Aorta (tissue), 5 donors: ENCODE data around the gene HMSD. TPM values are rescaled to one million over a fixed set of nuclear protein-coding genes. Genes with fewer than 3 reads are reported as not detected.
A peak's percentile ranks its signal among the peaks of the same experiment; 100 is the strongest.

Source experiments
- ATAC-seq: fragments of 200-7000 bp; cut with Tn5 transposase; one replicate; pipeline ENCODE4 v1.9.1; 2022; ENCODE audit warnings: moderate library complexity; ENCODE audit not compliant: low FRiP score
- DNase-seq, 2 donors: peaks; one replicate each; pipeline ENCODE4 v3.0.0-alpha.2; 2020
- H3K27ac ChIP-seq, 2 donors: one replicate each; pipeline ENCODE4 v1.5.1; 2013; ENCODE audit warnings: low read length in 2 of 2, mild to moderate bottlenecking in 2 of 2, moderate library complexity in 2 of 2, control low read depth in 1 of 2, inconsistent platforms in 1 of 2, low read depth in 1 of 2
- H3K27me3 ChIP-seq, 2 donors: one replicate each; pipeline ENCODE4 v1.6.1; 2013; ENCODE audit warnings: control low read depth in 1 of 2, low read length in 1 of 2, mild to moderate bottlenecking in 1 of 2, moderate library complexity in 1 of 2; ENCODE audit not compliant: insufficient read depth in 2 of 2, control insufficient read depth in 1 of 2
- H3K36me3 ChIP-seq, 2 donors: one replicate each; pipeline ENCODE4 v1.6.1; 2013; ENCODE audit warnings: control low read depth in 1 of 2, low read length in 1 of 2, mild to moderate bottlenecking in 1 of 2; ENCODE audit not compliant: insufficient read depth in 2 of 2, control insufficient read depth in 1 of 2
- H3K4me1 ChIP-seq, 2 donors: one replicate each; pipeline ENCODE4 v1.6.1; 2013; ENCODE audit warnings: low read length in 2 of 2, control low read depth in 1 of 2, mild to moderate bottlenecking in 1 of 2, moderate library complexity in 1 of 2; ENCODE audit not compliant: insufficient read depth in 2 of 2, control insufficient read depth in 1 of 2
- H3K4me3 ChIP-seq, 2 donors: one replicate each; pipeline ENCODE4 v1.5.1; 2013; ENCODE audit warnings: low read length in 2 of 2, control low read depth in 1 of 2, mild to moderate bottlenecking in 1 of 2
- H3K9me3 ChIP-seq: one replicate; pipeline ENCODE4 v1.6.1; 2013; ENCODE audit warnings: mild to moderate bottlenecking, low read length; ENCODE audit not compliant: control insufficient read depth
- WGBS, 2 donors: extraction: QIAGEN DNeasy Blood & Tissue Kit; methylation state at CpG; one replicate each; pipeline ENCODE4 v1.1.7; 2013; 5-methylcytosine and 5-hydroxymethylcytosine counted together
- intact Hi-C, 2 donors: fragments of 100-400 bp; cut with DNase I; formaldehyde crosslinking; loops; one replicate each; pipeline versions ENCODE4 v1.14.2 to v1.15.0; 2022
- long read RNA-seq, 2 donors: library from polyadenylated mRNA; unstranded; transcript quantifications; one replicate each; pipeline ENCODE4 v2.0.0, GENCODE V29; 2020 to 2021
- polyA plus RNA-seq, 2 donors: library from polyadenylated mRNA; stranded (reverse); fragments of 200-250 nt; gene quantifications; one replicate each; pipeline ENCODE4 v1.2.3, GENCODE V29; 2013
- total RNA-seq, 2 donors: library from RNA; stranded (reverse); fragmentation: NEBNext Ultra II Directional; extraction: Animal tissue kit (Norgen Biotek cat#: 25700); gene quantifications; one replicate each; pipeline ENCODE4 v1.2.1, GENCODE V29; 2021
- donor health status: healthy with polysubstance abuse.
- donor health status: Bipolar disorder and iron deficiency.
- donor health status: DM: no; HTN: no; CAD: no.
- donor health status: DM: no; HTN: no; CAD: no.
- donor health status: DM: yes; HTN: yes; CAD: no.

The HMSD gene, protein sequence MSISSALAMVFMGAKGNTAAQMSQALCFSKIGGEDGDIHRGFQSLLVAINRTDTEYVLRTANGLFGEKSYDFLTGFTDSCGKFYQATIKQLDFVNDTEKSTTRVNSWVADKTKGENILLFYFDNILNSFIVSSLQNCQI
- total RNA-seq (under 1 TPM; 0.16 to 0.60 TPM), polyA plus RNA-seq (under 1 TPM in 1 of 2 donors, not detected in 1; 0.25 TPM)
- long read RNA-seq, donor 1, partial matches to known transcripts, result 0 of 1 reads
- long read RNA-seq, donor 1, other reads (novel, unspliced or antisense), result 0 of 1 reads
- long read RNA-seq, donor 2, result 0 reads

DNA sequence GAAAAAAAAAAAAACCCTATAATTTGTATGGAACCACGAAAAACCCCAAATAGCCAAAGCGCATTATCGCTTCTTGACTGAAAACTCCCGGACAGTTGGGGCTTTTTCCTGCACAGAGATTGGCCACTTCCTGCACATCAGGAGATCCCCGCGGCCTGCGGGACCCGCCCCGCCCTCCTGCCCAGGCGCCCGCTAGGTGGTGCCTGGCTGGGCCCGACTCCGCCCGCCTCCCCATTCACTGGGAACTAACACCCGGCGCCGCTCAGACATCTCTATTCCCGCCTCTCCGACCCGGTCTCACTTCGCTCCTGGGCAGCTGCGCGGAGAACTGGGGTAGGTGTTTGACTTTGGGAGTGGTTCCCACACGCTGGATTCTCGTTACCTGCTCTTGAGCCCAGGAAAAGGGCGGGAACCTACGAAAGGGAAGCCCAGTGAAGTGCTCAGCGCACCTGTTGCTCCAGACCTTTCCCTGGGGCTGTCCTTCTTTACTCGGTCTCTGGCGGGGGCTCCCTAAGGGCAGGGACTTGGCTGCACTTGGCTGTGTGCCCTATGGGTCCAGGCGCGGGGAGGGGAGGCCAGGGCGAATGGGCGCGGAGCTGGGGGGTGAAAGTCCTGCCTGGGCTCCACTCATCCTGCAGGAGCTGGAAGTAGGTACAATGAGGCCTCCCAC lies at the start of gene HMSD:
HMSD (plus strand) TSS at position 234 of the 670 bp plus-strand sequence. CDS start 4,155 bp downstream, outside the sequence.
- H3K9me3 ChIP-seq, result no peaks in the 10 kb centered on the region
- no peaks in the 10 kb centered on the region for H3K36me3 ChIP-seq
- DNase-seq, result peak; percentile 67 to 87
- H3K27me3 ChIP-seq, result no peaks in the 10 kb centered on the region
- ATAC-seq, result peak; percentile 64
- no peaks in the 10 kb centered on the region for H3K4me1 ChIP-seq
- 3 to 5% methylated on average over 35 of the region's 35 CpGs for WGBS, 2 donors
- intact Hi-C loops, result no loop called here
- peak within 1 kb of the TSS in 1 of 2 donors; percentile 16 for H3K4me3 ChIP-seq
- H3K27ac ChIP-seq, result no peak within 1 kb of the TSS

DNA sequence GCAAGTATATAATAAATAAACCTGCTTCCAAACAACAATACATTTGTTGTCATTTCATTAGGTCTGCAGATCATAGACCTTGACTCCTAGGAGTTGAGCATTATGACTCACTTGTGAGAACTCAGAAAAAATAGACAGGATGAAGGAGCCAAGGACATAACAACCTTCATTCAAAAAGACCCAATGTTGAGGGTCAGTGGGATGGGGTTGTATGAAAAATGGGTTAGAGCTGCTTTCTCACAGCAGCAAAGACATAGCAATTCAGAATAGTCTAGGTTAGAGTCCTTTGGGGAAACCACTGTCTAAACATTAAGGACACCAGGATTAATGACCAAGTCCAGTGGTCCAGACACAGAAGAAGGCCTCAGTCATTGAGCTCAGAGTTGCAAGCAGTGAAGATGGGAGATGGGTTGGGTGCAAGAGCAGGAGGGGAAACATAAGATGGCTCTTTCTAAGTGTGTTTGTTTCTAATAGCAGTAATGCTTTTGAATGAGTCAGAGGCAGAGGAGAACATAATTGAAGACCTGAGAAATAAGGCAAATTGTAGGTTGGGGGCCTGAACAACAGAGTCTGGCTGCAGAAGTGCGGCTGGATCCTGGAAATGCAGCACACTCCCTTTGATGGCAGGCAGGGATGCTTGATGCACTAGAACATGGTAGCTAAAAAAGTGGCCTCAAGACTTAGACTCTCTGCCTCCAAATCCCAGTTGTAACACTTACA lies 45.1 kb upstream of the HMSD start:
- WGBS, 2 donors, result 89 to 90% methylated on average over 1 of the region's 1 CpG
- H3K27ac ChIP-seq, result no peak overlapping the region
- DNase-seq (no peak), ATAC-seq (no peak)
- peaks cover 2% of the 10 kb centered on the region for H3K9me3 ChIP-seq
- no peaks in the 10 kb centered on the region for H3K4me1 ChIP-seq
- intact Hi-C loops, result no loop called here
- H3K27me3 ChIP-seq, result peaks cover 0 to 4% of the 10 kb centered on the region in 2 donors
- no peaks in the 10 kb centered on the region for H3K36me3 ChIP-seq
- H3K4me3 ChIP-seq, result no peak overlapping the region

DNA sequence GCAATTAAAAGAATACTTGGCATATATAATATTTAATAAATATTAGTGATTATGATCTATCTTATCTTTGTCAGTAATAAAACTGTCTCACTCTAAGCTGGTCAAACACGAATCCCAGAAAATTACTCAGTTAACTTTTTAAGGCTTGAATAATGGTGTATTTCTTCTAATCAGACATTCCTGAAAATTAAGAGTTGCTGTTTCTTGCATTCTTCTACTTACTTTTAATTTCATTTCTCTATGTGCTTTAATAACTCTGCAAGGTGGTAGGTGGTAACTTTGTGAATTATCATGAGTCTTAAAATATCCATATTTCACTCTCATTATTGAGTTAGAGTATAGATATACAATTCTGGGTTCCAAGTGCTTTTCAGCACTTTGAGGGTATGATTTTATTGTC lies 44.4 kb upstream of the HMSD start:
- ATAC-seq, result no peak
- WGBS, 2 donors, result 40 to 61% methylated on average over 1 of the region's 1 CpG
- no peak overlapping the region for H3K27ac ChIP-seq
- no peaks in the 10 kb centered on the region for H3K36me3 ChIP-seq
- intact Hi-C loops, result no loop called here
- H3K27me3 ChIP-seq, result peaks cover 0 to 4% of the 10 kb centered on the region in 2 donors
- DNase-seq, result no peak
- H3K9me3 ChIP-seq, result peaks cover 2% of the 10 kb centered on the region
- no peak overlapping the region for H3K4me3 ChIP-seq
- no peaks in the 10 kb centered on the region for H3K4me1 ChIP-seq

DNA sequence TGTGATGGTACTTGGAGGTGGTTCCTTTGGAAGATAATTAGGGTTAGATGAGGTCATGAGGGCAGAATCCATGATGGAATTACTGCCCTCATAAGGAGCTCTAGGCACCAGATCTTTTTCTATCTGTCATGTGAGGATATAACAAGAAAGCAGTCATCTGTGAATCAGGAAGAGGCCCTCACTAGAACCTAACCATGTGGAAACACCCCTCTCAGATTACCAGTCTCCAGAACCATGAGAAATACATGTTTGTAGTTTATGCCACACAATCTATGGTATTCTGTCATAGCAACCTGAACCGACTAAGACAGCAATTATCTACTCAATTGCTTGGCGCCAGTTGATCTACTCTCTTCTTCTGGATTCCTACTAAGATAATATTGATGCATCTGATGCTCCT lies 43.7 kb upstream of the HMSD start:
- Histone ChIP-seq H3K4me3 (no peak overlapping the region), H3K4me1 (no peaks in the 10 kb centered on the region), H3K27ac (no peak overlapping the region), H3K36me3 (no peaks in the 10 kb centered on the region), H3K9me3 (peaks cover 2% of the 10 kb centered on the region), H3K27me3 (peaks cover 0 to 4% of the 10 kb centered on the region in 2 donors)
- intact Hi-C loops, result no loop called here
- 95 to 98% methylated on average over 2 of the region's 2 CpGs for WGBS, 2 donors
- ATAC-seq (no peak), DNase-seq (no peak)

DNA sequence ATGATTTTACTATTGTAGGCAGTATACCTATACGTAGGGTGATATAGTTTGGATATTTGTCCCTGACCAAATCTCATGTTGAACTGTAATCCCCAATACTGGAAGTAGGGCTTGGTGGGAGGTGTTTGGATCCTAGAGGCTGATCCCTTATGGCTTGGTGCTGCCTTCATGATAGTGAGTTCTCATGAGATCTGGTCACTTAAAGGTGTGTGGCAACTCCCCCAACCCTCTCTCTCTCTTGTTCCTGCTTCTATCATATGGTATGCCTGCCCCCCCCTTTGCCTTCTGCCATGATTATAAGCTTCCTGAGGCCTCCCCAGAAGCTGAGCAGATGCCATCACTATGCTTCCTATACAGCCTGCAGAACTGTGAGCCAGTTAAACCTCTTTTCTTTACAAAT lies 43.0 kb upstream of the HMSD start:
- no peak for ATAC-seq
- Histone ChIP-seq H3K4me3 (no peak overlapping the region), H3K36me3 (no peaks in the 10 kb centered on the region), H3K27me3 (peaks cover 0 to 4% of the 10 kb centered on the region in 2 donors), H3K27ac (no peak overlapping the region), H3K4me1 (no peaks in the 10 kb centered on the region), H3K9me3 (peaks cover 2% of the 10 kb centered on the region)
- WGBS, 2 donors, result 92 to 93% methylated on average over 1 of the region's 1 CpG
- intact Hi-C loops, result no loop called here
- DNase-seq, result no peak

DNA sequence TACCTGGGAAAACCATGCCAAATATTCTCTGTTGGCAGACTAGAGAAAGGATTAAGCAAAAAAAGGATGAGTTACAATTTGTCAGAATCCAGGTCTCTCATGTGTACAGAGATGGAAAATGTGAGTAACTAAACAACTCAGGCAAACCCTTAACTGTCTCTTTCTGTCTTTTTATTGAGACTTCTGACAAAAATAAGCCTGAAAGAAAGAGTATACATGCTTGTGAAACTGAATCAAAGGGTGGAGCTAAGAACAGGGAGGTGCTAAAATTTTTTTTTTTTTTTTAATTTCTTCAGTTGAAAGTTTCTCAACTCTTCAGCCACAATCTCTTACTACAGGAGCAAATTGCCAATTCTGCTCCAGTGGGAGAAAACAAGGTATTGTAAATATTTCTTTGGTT lies 41.4 kb upstream of the HMSD start, which contains the start of gene SERPINB10:
SERPINB10 (plus strand) TSS at position 295 of the 400 bp plus-strand sequence. CDS start 7,553 bp downstream, outside the sequence.
- ATAC-seq (no peak), DNase-seq (no peak)
- Histone ChIP-seq H3K36me3 (no peaks in the 10 kb centered on the region), H3K9me3 (peaks cover 2% of the 10 kb centered on the region), H3K27me3 (peaks cover 0 to 4% of the 10 kb centered on the region in 2 donors), H3K27ac (no peak within 1 kb of the TSS), H3K4me1 (no peaks in the 10 kb centered on the region), H3K4me3 (no peak within 1 kb of the TSS)
- intact Hi-C loops, result no loop called here

DNA sequence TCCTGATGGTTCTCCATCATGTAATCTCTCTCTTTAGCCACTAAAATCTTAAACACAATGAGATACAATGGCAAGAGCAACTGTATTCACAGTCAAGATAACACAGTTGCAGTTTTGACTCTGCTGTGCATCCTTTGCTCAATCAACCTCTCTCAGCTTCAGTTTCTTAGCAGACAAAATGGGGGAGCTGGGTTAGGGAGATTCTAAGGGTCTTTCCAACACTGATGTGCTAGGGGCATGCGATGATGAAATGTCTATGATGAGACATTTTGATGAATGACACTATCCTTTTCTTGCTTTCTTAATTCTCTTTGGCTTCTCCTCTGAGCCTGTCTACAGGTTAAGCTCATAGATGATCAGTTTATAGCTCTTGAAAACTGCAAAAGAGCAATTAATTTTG lies 40.2 kb upstream of the HMSD start:
- peaks cover 2% of the 10 kb centered on the region for H3K9me3 ChIP-seq
- DNase-seq (no peak), ATAC-seq (no peak)
- intact Hi-C loops, result no loop called here
- H3K27ac ChIP-seq, result no peak overlapping the region
- 90 to 95% methylated on average over 1 of the region's 1 CpG for WGBS, 2 donors
- peaks cover 0 to 4% of the 10 kb centered on the region in 2 donors for H3K27me3 ChIP-seq
- no peak overlapping the region for H3K4me3 ChIP-seq
- no peaks in the 10 kb centered on the region for H3K4me1 ChIP-seq
- H3K36me3 ChIP-seq, result no peaks in the 10 kb centered on the region

DNA sequence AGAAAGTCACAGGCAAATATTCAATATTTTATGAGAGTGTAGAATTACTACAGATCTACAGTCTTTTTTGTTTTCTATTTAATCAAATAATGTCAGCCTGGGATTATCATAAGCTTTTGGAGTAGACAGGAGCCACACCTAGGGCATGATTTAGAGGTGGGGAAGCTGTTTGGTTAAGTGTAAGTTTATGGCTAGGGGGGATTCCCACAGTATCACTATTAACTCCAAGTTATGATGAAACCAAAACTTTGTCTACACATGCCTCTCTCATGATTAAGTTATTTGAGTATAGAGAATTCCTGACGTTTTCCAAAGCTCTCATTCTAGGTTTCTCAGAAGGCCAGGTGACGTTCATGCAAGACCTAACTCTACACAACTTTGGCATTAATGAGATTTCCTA lies 39.2 kb upstream of the HMSD start:
- Histone ChIP-seq H3K27ac (no peak overlapping the region), H3K9me3 (peaks cover 2% of the 10 kb centered on the region), H3K4me3 (no peak overlapping the region), H3K36me3 (no peaks in the 10 kb centered on the region), H3K4me1 (no peaks in the 10 kb centered on the region), H3K27me3 (peaks cover 0 to 4% of the 10 kb centered on the region in 2 donors)
- intact Hi-C loops, result no loop called here
- 63 to 64% methylated on average over 2 of the region's 2 CpGs for WGBS, 2 donors
- DNase-seq (no peak), ATAC-seq (no peak)
